ENCODE measurements around the gene SOBP. TPM values are rescaled to one million over a fixed set of nuclear protein-coding genes. Genes with fewer than 3 reads are reported as not detected.

SOBP gene
- total RNA-seq, 4 donors from 2014 or later, result 5.6 to 21.4 (median 18.1) TPM

GRCh38 chr6:107661291-107661690 lies 171.4 kb downstream of the SOBP start:
- H3K4me1 ChIP-seq, result peaks cover 6 to 15% of the 10 kb centered on the region in 2 donors
- intact Hi-C loops (cut with DNase I), result no loop called here
- 93 to 96% methylated on average over 7 of the region's 7 CpGs for WGBS, 2 donors

GRCh38 chr6:107662333-107662732 lies 172.4 kb downstream of the SOBP start:
- intact Hi-C loops (cut with DNase I), result no loop called here
- Histone ChIP-seq H3K36me3 (no peaks in the 10 kb centered on the region), H3K27me3 (no peaks in the 10 kb centered on the region), H3K4me1 (peaks cover 8 to 22% of the 10 kb centered on the region in 2 donors), H3K9me3 (no peaks in the 10 kb centered on the region), H3K4me3 (replicated peaks in 1 of 3) (no peak overlapping the region), H3K27ac (no peak overlapping the region)
- TF ChIP-seq POLR2A (IDR thresholded peaks at IDR 0.05), result no peak
- TF ChIP-seq, protein P1, sequence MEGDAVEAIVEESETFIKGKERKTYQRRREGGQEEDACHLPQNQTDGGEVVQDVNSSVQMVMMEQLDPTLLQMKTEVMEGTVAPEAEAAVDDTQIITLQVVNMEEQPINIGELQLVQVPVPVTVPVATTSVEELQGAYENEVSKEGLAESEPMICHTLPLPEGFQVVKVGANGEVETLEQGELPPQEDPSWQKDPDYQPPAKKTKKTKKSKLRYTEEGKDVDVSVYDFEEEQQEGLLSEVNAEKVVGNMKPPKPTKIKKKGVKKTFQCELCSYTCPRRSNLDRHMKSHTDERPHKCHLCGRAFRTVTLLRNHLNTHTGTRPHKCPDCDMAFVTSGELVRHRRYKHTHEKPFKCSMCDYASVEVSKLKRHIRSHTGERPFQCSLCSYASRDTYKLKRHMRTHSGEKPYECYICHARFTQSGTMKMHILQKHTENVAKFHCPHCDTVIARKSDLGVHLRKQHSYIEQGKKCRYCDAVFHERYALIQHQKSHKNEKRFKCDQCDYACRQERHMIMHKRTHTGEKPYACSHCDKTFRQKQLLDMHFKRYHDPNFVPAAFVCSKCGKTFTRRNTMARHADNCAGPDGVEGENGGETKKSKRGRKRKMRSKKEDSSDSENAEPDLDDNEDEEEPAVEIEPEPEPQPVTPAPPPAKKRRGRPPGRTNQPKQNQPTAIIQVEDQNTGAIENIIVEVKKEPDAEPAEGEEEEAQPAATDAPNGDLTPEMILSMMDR (IDR thresholded peaks at IDR 0.05), result no peak
- no peak for DNase-seq
- WGBS, 2 donors, result 64 to 82% methylated on average over 4 of the region's 4 CpGs

More at GRCh38 chr6:107661291-107661690, 171.4 kb downstream of the SOBP start:
- Histone ChIP-seq H3K4me3 (replicated peaks in 1 of 3) (no peak overlapping the region), H3K9me3 (no peaks in the 10 kb centered on the region), H3K27ac (no peak overlapping the region), H3K27me3 (no peaks in the 10 kb centered on the region), H3K36me3 (no peaks in the 10 kb centered on the region)
- DNase-seq, result no peak
- TF ChIP-seq, protein P1 (IDR thresholded peaks at IDR 0.05), result no peak
- no peak for TF ChIP-seq POLR2A (IDR thresholded peaks at IDR 0.05)

GRCh38 chr6:107663308-107663707 lies 173.4 kb downstream of the SOBP start:
- H3K9me3 ChIP-seq, result no peaks in the 10 kb centered on the region

DNA sequence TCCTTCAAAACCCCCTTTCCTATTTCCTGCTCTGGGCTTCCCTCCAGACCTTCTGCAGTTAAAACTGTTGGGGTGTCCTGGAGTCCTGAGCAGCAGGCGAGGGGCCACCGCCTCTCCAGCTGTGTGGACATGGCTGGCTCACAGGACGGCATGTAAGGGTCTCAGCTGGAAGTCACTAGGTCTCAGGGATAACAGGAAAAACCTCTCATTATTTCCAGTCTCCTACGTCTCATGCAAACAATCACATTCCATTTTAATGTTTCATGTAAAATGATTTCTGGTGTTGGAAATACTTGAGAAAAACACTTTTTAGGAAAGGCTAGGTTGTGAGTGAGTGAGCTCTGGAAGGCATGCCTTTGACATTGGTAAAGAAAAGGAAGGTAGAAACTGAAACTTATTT lies 175.5 kb downstream of the SOBP start:
- 68 to 78% methylated on average over 4 of the region's 4 CpGs for WGBS, 2 donors
- H3K4me3 ChIP-seq (replicated peaks in 1 of 3), result no peak overlapping the region
- intact Hi-C loops (cut with DNase I), result no loop called here

More at GRCh38 chr6:107663308-107663707, 173.4 kb downstream of the SOBP start:
- intact Hi-C loops (cut with DNase I), result no loop called here
- Histone ChIP-seq H3K4me3 (replicated peaks in 1 of 3) (no peak overlapping the region), H3K27ac (no peak overlapping the region), H3K4me1 (peaks cover 8 to 22% of the 10 kb centered on the region in 2 donors), H3K36me3 (no peaks in the 10 kb centered on the region), H3K27me3 (no peaks in the 10 kb centered on the region)
- WGBS, 2 donors, result 97 to 99% methylated on average over 6 of the region's 6 CpGs
- TF ChIP-seq, protein P1 (IDR thresholded peaks at IDR 0.05), result no peak
- TF ChIP-seq POLR2A (IDR thresholded peaks at IDR 0.05), result no peak
- no peak for DNase-seq

More for the DNA sequence above, 175.5 kb downstream of the SOBP start:
- DNase-seq, result no peak
- no peak for TF ChIP-seq POLR2A (IDR thresholded peaks at IDR 0.05)
- TF ChIP-seq, protein P1 (IDR thresholded peaks at IDR 0.05), result no peak
- H3K36me3 ChIP-seq, result no peaks in the 10 kb centered on the region
- H3K27me3 ChIP-seq, result no peaks in the 10 kb centered on the region
- peaks cover 8 to 22% of the 10 kb centered on the region in 2 donors for H3K4me1 ChIP-seq
- no peak overlapping the region for H3K27ac ChIP-seq
- no peaks in the 10 kb centered on the region for H3K9me3 ChIP-seq

Measured in thyroid gland (tissue), 4 donors.